Gastrocnemius medialis (tissue), 4 donors: Measurements from ENCODE around the gene LPIN3.

Experiments used
- CTCF ChIP-seq, 5 experiments: fragments of 450-650 bp in 3 of 5; fragments of 200-600 bp in 2 of 5; sonication (generic) in 2 of 5; IDR thresholded peaks in 4 of 5; conservative IDR thresholded peaks in 1 of 5; 1 replicate in 4 of 5; 2 replicates in 1 of 5; pipeline ENCODE4 v1.5.1; 2016 to 2019; ENCODE audit warnings: antibody characterized with exemption in 5 of 5, mild to moderate bottlenecking in 3 of 5, moderate library complexity in 3 of 5
- POLR2A ChIP-seq, 2 donors: fragments of 450-650 bp; IDR thresholded peaks; one replicate each; pipeline ENCODE4 v1.6.1; 2017; ENCODE audit warnings: antibody characterized with exemption in 2 of 2, mild to moderate bottlenecking in 2 of 2, moderate library complexity in 2 of 2

GRCh38 chr20:41357424-41358163, 17.0 kb downstream of the LPIN3 start:
- TF ChIP-seq CTCF (IDR thresholded peaks at IDR 0.05 in 4 of 5, conservative IDR thresholded peaks at IDR 0.05 in 1 of 5), result no peak
- no peak for TF ChIP-seq POLR2A (IDR thresholded peaks at IDR 0.05)
